ENCODE results near the gene LGALS8.
"Not testable (repeated sequence)": the region's sequence is repeated elsewhere in the genome, so short reads cannot be mapped to it uniquely, and the experiment has no call there.

The LGALS8 gene

GRCh38 chr1:236523704-236524141 is at the start of gene LGALS8:
Gene LGALS8 (plus strand): TSS chr1:236523982. CDS start chr1:236526071, 2,089 bp downstream.
- TF ChIP-seq CTCF (IDR thresholded peaks at IDR 0.05; ENCODE audit: insufficient read depth, missing control alignments) = no peak
- DNase-seq (ENCODE audit: insufficient read length, low spot score) (peak; percentile 58), FAIRE-seq (no peak)

- TF ChIP-seq CTCF (IDR thresholded peaks at IDR 0.05; ENCODE audit: insufficient read depth, missing control alignments) = no peak
- no peak for DNase-seq (ENCODE audit: insufficient read length, low spot score)
- no peak for FAIRE-seq
Observed at GRCh38 chr1:236476019-236476418, 47.8 kb upstream of the LGALS8 start.

- FAIRE-seq (no peak), DNase-seq (ENCODE audit: insufficient read length, low spot score) (no peak)
- TF ChIP-seq CTCF (IDR thresholded peaks at IDR 0.05; ENCODE audit: insufficient read depth, missing control alignments) = no peak
Observed at GRCh38 chr1:236480758-236481436, 42.9 kb upstream of the LGALS8 start.

GRCh38 chr1:236484310-236484971 is 39.3 kb upstream of the LGALS8 start:
- DNase-seq (ENCODE audit: insufficient read length, low spot score) (no peak), FAIRE-seq (no peak)
- no peak for TF ChIP-seq CTCF (IDR thresholded peaks at IDR 0.05; ENCODE audit: insufficient read depth, missing control alignments)

GRCh38 chr1:236486356-236487002 is 37.3 kb upstream of the LGALS8 start:
- TF ChIP-seq CTCF (IDR thresholded peaks at IDR 0.05; ENCODE audit: insufficient read depth, missing control alignments) = no peak
- no peak for DNase-seq (ENCODE audit: insufficient read length, low spot score)
- FAIRE-seq = no peak

GRCh38 chr1:236489161-236489560 is 34.6 kb upstream of the LGALS8 start:
- not testable (repeated sequence) for DNase-seq (ENCODE audit: insufficient read length, low spot score); FAIRE-seq

- peak; percentile 64 for DNase-seq (ENCODE audit: insufficient read length, low spot score)
- peak; percentile 79 for TF ChIP-seq CTCF (IDR thresholded peaks at IDR 0.05; ENCODE audit: insufficient read depth, missing control alignments)
- no peak for FAIRE-seq
Observed at GRCh38 chr1:236489710-236490377, 33.9 kb upstream of the LGALS8 start.

All from D721Med (cell line).